HL-60 (cell line): Measurements from ENCODE around the gene RHBG.

Experiments
- CTCF ChIP-seq: IDR thresholded peaks from one replicate; pipeline ENCODE4 v1.5.1; 2011; ENCODE audit warnings: low read length, control low read depth, inconsistent platforms; ENCODE audit not compliant: insufficient read depth
- GABPA ChIP-seq: IDR thresholded peaks from 2 replicates; pipeline ENCODE4 v1.6.1; 2012; ENCODE audit warnings: low read depth
- POLR2AphosphoS5 ChIP-seq: IDR thresholded peaks from 2 replicates; pipeline ENCODE4 v1.6.1; 2012; ENCODE audit warnings: low read depth
- REST ChIP-seq: IDR thresholded peaks from 2 replicates; pipeline ENCODE4 v1.6.1; 2012; ENCODE audit warnings: low read depth; ENCODE audit not compliant: insufficient replicate concordance

GRCh38 chr1:156342166-156342955 is 26.6 kb upstream of the RHBG start:
- no peak for TF ChIP-seq CTCF
- no peak for TF ChIP-seq POLR2AphosphoS5
- no peak for TF ChIP-seq GABPA
- no peak for TF ChIP-seq REST
